HG03571 (cell line): ENCODE results near the gene LRRTM1.

ENCODE experiments used
- ATAC-seq: cut with Tn5 transposase; IDR thresholded peaks from one replicate; pipeline ENCODE4 v1.9.1; 2021; ENCODE audit not compliant: unreplicated experiment

LRRTM1 gene

GRCh38 chr2:80252294-80252986 is 52.1 kb downstream of the LRRTM1 start:
- no peak for ATAC-seq
